Prostate gland (tissue), 2 donors: ENCODE data around the gene HNRNPA1.
"Not testable (repeated sequence)": the region's sequence is repeated elsewhere in the genome, so short reads cannot be mapped to it uniquely, and the experiment has no call there.

Source experiments
- CTCF ChIP-seq, 4 experiments: fragments of 200-600 bp in 2 of 4; fragments of 450-650 bp in 2 of 4; sonication (generic) in 2 of 4; IDR thresholded peaks; 1 replicate in 3 of 4; 2 replicates in 1 of 4; pipeline ENCODE4 v1.5.1; 2016 to 2019; ENCODE audit warnings: antibody characterized with exemption in 4 of 4, mild to moderate bottlenecking in 2 of 4, moderate library complexity in 2 of 4
- POLR2A ChIP-seq: fragments of 450-650 bp; IDR thresholded peaks from one replicate; pipeline ENCODE4 v1.6.1; 2016; ENCODE audit warnings: antibody characterized with exemption, mild to moderate bottlenecking
- POLR2AphosphoS5 ChIP-seq: sonication (generic); formaldehyde crosslinking; IDR thresholded peaks from one replicate; pipeline ENCODE4 v1.6.1; 2017; ENCODE audit warnings: antibody characterized with exemption

- TF ChIP-seq CTCF (IDR thresholded peaks at IDR 0.05); POLR2A; POLR2AphosphoS5: not testable (repeated sequence)
These were observed 45.0 kb downstream of the HNRNPA1 start for GRCh38 chr12:54325442-54326109.
